NCI-H345 treated with DMSO at 0.1 percent for 48 hours (cell line): ENCODE data around the gene ZNF276.
"Not testable (repeated sequence)": the region's sequence is repeated elsewhere in the genome, so short reads cannot be mapped to it uniquely, and the experiment has no call there.

Source experiments
- DNase-seq: peaks from one replicate; lab custom pipeline; 2025; ENCODE audit not compliant: unreplicated experiment; lab: John Stamatoyannopoulos, UW

Gene ZNF276

GRCh38 chr16:89779909-89780305, 58.6 kb downstream of the ZNF276 start:
- no peak for DNase-seq

GRCh38 chr16:89782489-89782888, 61.2 kb downstream of the ZNF276 start:
- DNase-seq: no peak

GRCh38 chr16:89783952-89784351, 62.6 kb downstream of the ZNF276 start:
- DNase-seq: not testable (repeated sequence)

DNA sequence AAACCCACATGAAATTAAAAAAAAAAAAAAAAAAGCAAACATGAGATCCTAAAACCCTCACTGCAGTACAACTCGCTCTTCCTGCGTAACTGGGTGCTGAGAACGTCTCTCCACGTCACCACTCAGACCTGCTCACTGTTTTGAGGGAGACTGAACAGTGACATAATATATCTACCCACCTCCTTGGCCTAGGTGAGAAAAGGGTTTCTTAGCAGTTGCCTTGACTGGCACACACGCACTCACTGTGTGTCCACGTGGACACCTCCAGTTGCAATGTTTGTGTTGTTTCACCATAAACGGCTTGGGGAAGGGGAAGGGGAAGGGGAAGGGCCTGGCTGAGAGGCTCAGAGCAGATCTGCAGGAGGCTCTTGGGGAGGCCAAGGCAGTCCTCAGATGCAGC, 63.1 kb downstream of the ZNF276 start:
- no peak for DNase-seq

DNA sequence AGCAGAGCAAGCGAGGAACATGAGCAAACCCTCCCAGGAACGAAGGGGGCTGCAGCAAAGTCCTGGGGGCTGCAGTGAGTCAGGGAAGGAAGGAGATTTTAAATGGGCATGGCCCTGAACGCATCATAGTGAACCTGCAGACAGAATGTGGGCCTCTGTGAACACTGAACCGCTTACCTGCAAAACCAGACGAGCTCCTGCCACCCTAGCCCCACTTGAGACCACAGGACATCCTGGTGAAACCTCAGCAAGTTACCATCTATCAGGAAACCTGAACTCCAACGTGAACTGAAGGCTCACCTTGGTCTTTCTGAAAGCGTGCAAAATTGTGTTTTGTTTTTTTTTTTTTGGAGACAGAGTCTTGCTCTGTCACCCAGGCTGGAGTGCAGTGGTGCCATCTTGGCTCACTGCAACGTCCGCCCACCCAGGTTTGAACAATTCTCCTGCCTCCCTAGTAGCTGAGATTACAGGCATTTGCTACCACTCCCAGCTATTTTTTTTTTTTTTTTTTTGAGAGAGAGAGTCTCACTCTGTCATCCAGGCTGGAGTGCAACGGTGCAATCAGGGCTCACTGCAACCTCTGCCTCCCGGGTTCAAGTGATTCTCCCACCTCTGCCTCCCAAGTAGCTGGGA, 64.3 kb downstream of the ZNF276 start:
- no peak for DNase-seq

DNA sequence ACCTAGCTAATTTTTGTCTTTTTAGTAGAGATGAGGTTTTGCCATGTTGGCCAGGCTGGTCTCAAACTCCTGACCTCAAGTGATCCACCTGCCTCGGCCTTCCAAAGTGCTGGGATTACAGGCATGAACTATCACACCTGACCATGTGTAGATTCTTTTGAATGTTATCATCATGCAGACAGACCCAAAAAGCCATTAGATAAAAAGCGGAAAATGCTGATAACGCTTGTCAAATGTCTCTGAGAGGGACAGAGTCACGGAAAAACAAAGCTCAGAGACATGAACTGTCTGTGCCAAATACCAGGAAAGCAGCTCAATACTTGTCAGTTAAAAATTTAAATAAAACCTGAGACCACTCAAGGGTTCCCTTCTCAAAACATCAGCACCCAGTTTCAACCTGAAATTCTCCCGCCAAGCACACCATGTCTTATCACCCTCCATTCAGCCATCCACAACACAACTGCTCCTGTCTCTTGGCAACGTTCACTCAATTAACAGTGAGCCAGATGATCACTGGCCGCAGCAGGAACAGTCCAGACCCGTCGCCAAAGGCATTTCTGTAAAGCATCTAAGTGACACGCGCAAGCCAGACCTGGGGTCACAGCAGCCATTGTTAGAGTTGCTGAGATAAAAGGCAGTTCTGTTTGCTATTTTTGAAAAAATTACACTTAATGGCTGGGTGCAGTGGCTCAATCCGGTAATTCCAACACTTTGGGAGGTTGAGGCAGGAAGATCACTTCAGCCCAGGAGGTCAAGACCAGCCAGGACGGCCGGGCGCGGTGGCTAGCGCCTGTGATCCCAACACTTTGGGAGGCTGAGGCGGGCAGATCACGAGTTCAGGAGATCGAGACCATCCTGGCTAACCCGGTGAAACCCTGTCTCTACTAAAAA, 65.4 kb downstream of the ZNF276 start:
- no peak for DNase-seq

DNA sequence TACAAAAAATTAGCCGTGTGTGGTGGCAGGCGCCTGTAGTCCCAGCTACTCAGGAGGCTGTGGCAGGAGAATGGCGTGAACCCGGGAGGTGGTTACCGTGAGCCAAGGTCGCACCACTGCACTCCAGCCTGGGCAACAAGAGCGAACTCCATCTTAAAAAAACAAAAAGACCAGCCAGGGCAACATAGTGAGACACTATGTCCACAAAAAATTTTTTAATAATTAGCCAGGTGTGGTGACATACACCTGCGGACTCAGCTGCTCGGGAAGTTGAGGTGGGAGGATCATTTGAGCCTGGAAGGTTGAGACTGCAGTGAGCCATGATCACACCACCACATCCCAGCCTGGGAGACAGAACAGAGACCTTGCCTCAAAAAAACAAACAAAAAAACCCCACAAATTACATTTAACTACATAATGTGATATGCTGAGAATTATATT, 66.0 kb downstream of the ZNF276 start:
- no peak for DNase-seq
